ENCODE results near the gene RHBDL3.

GRCh38 chr17:32345951-32346600 is 80.4 kb downstream of the RHBDL3 start:
- TF ChIP-seq POLR2A (IDR thresholded peaks at IDR 0.05; ENCODE audit: low read depth, low read length): no peak
- TF ChIP-seq POLR2AphosphoS5 (IDR thresholded peaks at IDR 0.05; ENCODE audit: low read depth, low read length): no peak
- TF ChIP-seq SPI1 (IDR thresholded peaks at IDR 0.05; ENCODE audit: low read depth, low read length): no peak
- TF ChIP-seq POU2F2 (IDR thresholded peaks at IDR 0.05; ENCODE audit: low read depth, low read length): no peak
- no peak for TF ChIP-seq TAF1 (IDR thresholded peaks at IDR 0.05; ENCODE audit: low read depth, low read length)
